HEK293T (cell line): ENCODE results near the gene IFT172.

ENCODE experiments used
- FOXM1 ChIP-seq: fragments of 450-650 bp; IDR thresholded peaks from 2 replicates; pipeline ENCODE4 v1.6.1; 2017; ENCODE audit warnings: mild to moderate bottlenecking, borderline replicate concordance
- TARDBP ChIP-seq: fragments of 450-650 bp; IDR thresholded peaks from 2 replicates; pipeline ENCODE4 v1.6.1; 2016
- TF ChIP-seq, protein P1 (sequence below): fragments of 450-650 bp; IDR thresholded peaks from 2 replicates; pipeline ENCODE4 v1.6.1; 2016

DNA sequence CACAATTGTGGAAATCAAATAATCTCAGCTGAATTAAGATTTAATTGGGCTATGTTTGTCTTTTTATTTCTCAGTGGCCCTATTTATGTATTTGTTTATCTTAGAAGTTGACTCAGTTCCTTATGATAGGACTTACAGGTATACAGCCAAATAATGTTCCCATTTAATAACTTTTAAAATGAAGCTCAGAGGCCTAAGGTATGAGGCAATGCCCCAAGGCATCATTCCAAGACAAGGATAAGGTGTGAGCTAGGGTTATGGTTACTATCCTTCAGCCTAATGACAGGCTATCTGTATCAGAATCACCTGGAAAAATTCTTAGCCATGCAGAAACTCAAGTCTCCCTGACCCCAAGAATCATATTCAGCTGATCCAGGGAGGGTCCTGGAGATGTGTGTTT is 68.5 kb downstream of the IFT172 start:
- TF ChIP-seq, protein P1, sequence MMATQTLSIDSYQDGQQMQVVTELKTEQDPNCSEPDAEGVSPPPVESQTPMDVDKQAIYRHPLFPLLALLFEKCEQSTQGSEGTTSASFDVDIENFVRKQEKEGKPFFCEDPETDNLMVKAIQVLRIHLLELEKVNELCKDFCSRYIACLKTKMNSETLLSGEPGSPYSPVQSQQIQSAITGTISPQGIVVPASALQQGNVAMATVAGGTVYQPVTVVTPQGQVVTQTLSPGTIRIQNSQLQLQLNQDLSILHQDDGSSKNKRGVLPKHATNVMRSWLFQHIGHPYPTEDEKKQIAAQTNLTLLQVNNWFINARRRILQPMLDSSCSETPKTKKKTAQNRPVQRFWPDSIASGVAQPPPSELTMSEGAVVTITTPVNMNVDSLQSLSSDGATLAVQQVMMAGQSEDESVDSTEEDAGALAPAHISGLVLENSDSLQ = no peak
- TF ChIP-seq TARDBP (no peak), FOXM1 (no peak)
